Measurements from ENCODE around the gene ENOSF1.

GRCh38 chr18:649341-649740, 63.1 kb downstream of the ENOSF1 start:
- TF ChIP-seq CTCF (IDR thresholded peaks at IDR 0.05; ENCODE audit: insufficient read depth, low read length, poor library complexity, severe bottlenecking), result no peak
- TF ChIP-seq EZH2phosphoT487 (conservative IDR thresholded peaks at IDR 0.05; ENCODE audit: low read length), result no peak

Data from SU-DHL-6 (cell line).